ENCODE measurements around the gene FIBP.

FIBP gene

GRCh38 chr11:65867284-65868071 lies 20.8 kb downstream of the FIBP start:
- TF ChIP-seq CTCF (conservative IDR thresholded peaks at IDR 0.05; ENCODE audit: low read depth, low read length) = no peak
- no peak overlapping the region for H3K4me3 ChIP-seq (ENCODE audit: low read length)
- DNase-seq (ENCODE audit: low read depth) = no peak

GRCh38 chr11:65866509-65867283 lies 21.6 kb downstream of the FIBP start:
- DNase-seq (ENCODE audit: low read depth) = no peak
- H3K4me3 ChIP-seq (ENCODE audit: low read length) = no peak overlapping the region
- no peak for TF ChIP-seq CTCF (conservative IDR thresholded peaks at IDR 0.05; ENCODE audit: low read depth, low read length)

- TF ChIP-seq CTCF (conservative IDR thresholded peaks at IDR 0.05; ENCODE audit: low read depth, low read length) = no peak
- no peak overlapping the region for H3K4me3 ChIP-seq (ENCODE audit: low read length)
- DNase-seq (ENCODE audit: low read depth) = no peak
Measured at GRCh38 chr11:65865550-65866172, 22.6 kb downstream of the FIBP start.

- no peak for TF ChIP-seq CTCF (conservative IDR thresholded peaks at IDR 0.05; ENCODE audit: low read depth, low read length)
- DNase-seq (ENCODE audit: low read depth) = no peak
- H3K4me3 ChIP-seq (ENCODE audit: low read length) = no peak overlapping the region
Measured at GRCh38 chr11:65864706-65865471, 23.4 kb downstream of the FIBP start.

GRCh38 chr11:65863889-65864705 lies 24.2 kb downstream of the FIBP start:
- no peak for DNase-seq (ENCODE audit: low read depth)
- TF ChIP-seq CTCF (conservative IDR thresholded peaks at IDR 0.05; ENCODE audit: low read depth, low read length) = no peak
- H3K4me3 ChIP-seq (ENCODE audit: low read length) = no peak overlapping the region
